Nephron progenitor cell (in vitro differentiated cells): ENCODE results near the gene LUZP1.

Experiments used
- DNase-seq: peaks from one replicate; pipeline ENCODE4 v3.0.0; 2021
- H3K27ac Mint-ChIP-seq: 2 replicates; pipeline ENCODE4 v1.8.0; 2021; ENCODE audit warnings: mild to moderate bottlenecking, moderate library complexity, mixed read lengths
- H3K27me3 Mint-ChIP-seq: 2 replicates; pipeline ENCODE4 v1.8.0; 2021; ENCODE audit warnings: mild to moderate bottlenecking, low read depth, mixed read lengths; ENCODE audit not compliant: poor library complexity
- H3K36me3 Mint-ChIP-seq: 2 replicates; pipeline ENCODE4 v1.8.0; 2021; ENCODE audit warnings: low read depth, mixed read lengths
- H3K4me1 Mint-ChIP-seq: 2 replicates; pipeline ENCODE4 v1.8.0; 2021; ENCODE audit warnings: mixed read lengths
- H3K4me3 Mint-ChIP-seq: 2 replicates; pipeline ENCODE4 v1.8.0; 2021; ENCODE audit warnings: mild to moderate bottlenecking, moderate library complexity, mixed read lengths
- H3K9me3 Mint-ChIP-seq: 2 replicates; pipeline ENCODE4 v1.8.0; 2021; ENCODE audit warnings: mild to moderate bottlenecking, moderate library complexity, mixed read lengths
- TF ChIP-seq, protein P1 (sequence below): fragments of 200-600 bp; sonication (generic); IDR thresholded peaks from 2 replicates; pipeline ENCODE4 v1.5.0; 2021; ENCODE audit warnings: antibody characterized with exemption

LUZP1 gene

DNA sequence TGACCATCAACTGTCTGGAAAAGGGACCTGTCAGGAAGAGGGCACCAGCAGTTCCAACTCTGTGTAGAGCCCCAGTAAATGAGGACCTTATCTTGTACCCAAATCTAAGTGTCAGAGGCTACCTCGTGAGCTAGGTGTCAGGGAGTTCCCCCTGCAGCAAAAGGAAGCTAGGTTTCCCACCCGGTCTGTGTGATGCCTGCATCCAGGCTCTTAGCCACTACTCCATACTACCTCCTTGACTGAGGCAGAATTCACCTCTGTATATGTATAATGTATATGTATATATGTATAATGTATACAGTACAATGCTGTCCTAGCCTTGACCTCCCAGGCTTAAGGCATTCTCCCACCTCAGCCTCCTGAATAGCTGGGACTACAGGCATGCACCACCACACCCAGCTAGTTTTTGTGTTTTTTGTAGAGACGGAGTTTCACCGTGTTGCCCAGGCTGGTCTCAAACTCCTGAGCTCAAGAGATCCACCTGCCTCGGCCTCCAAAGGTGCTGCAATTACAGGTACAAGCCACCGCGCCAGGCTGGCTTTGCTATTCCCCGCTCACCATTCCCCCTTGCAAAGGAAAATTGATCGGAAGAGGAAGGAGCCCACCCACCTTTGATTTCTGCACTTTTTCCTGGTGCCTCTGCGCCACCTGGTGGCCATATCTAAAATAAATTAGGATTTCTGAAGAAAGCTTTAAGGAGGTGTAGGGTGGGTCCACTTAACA lies 15.7 kb upstream of the LUZP1 start:
- DNase-seq = peak; percentile 60
- no peaks in the 10 kb centered on the region for H3K36me3 Mint-ChIP-seq
- peaks cover 33% of the 10 kb centered on the region for H3K27me3 Mint-ChIP-seq
- H3K9me3 Mint-ChIP-seq = no peaks in the 10 kb centered on the region
- TF ChIP-seq, protein P1, sequence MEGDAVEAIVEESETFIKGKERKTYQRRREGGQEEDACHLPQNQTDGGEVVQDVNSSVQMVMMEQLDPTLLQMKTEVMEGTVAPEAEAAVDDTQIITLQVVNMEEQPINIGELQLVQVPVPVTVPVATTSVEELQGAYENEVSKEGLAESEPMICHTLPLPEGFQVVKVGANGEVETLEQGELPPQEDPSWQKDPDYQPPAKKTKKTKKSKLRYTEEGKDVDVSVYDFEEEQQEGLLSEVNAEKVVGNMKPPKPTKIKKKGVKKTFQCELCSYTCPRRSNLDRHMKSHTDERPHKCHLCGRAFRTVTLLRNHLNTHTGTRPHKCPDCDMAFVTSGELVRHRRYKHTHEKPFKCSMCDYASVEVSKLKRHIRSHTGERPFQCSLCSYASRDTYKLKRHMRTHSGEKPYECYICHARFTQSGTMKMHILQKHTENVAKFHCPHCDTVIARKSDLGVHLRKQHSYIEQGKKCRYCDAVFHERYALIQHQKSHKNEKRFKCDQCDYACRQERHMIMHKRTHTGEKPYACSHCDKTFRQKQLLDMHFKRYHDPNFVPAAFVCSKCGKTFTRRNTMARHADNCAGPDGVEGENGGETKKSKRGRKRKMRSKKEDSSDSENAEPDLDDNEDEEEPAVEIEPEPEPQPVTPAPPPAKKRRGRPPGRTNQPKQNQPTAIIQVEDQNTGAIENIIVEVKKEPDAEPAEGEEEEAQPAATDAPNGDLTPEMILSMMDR = peak; percentile 73
- peak overlapping the region; percentile 52 for H3K4me3 Mint-ChIP-seq
- H3K4me1 Mint-ChIP-seq = no peaks in the 10 kb centered on the region
- H3K27ac Mint-ChIP-seq = no peak overlapping the region

- TF ChIP-seq, protein P1 = no peak
- no peaks in the 10 kb centered on the region for H3K9me3 Mint-ChIP-seq
- H3K4me1 Mint-ChIP-seq = peaks cover 18% of the 10 kb centered on the region
- no peak overlapping the region for H3K27ac Mint-ChIP-seq
- H3K4me3 Mint-ChIP-seq = no peak overlapping the region
- peaks cover 65% of the 10 kb centered on the region for H3K27me3 Mint-ChIP-seq
- no peaks in the 10 kb centered on the region for H3K36me3 Mint-ChIP-seq
- no peak for DNase-seq
Observed at GRCh38 chr1:23179862-23180261, 11.2 kb upstream of the LUZP1 start.

DNA sequence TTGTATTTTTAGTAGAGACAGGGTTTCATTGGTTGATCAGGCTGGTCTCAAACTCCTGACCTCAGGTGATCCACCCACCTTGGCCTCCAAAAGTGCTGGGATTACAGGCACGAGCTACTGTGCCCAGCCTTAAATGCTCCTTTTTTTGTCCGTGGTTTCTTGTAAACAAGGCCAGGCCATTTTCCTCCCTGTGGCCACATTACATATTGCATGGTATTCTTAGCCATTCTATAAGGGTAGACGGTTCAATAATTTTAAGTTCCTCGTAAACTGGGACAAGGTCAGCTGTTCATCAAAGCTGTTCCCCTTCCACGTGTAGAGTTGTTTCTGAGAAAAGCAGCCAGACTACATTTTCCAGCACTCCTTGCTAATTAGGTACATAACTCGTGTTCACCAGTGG lies 10.3 kb upstream of the LUZP1 start:
- no peak for DNase-seq
- H3K9me3 Mint-ChIP-seq = no peaks in the 10 kb centered on the region
- peaks cover 69% of the 10 kb centered on the region for H3K27me3 Mint-ChIP-seq
- no peaks in the 10 kb centered on the region for H3K36me3 Mint-ChIP-seq
- TF ChIP-seq, protein P1 = peak; percentile 21
- H3K4me1 Mint-ChIP-seq = peaks cover 18% of the 10 kb centered on the region
- H3K27ac Mint-ChIP-seq = no peak overlapping the region
- peak overlapping the region; percentile 85 for H3K4me3 Mint-ChIP-seq

DNA sequence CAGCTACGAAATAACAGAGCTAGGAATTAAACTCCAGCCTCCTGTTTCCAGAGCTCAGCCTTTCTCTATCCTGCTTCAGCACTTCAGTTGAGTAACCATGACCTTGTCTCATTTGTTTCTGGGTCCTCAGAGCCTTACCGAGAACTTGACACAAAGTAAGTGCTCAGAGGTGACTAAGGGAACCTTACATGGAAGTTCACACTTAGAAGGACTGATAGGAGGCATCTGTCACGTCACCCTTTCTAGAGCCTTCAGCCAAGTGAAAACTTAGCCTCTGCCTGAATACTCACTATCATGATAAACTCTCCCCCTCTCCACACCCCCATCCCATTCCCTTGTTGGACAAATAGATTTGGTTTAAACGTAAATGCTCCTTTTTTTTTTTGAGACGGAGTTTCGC lies 9.8 kb upstream of the LUZP1 start:
- Mint-ChIP-seq H3K27me3 (peaks cover 68% of the 10 kb centered on the region), H3K36me3 (no peaks in the 10 kb centered on the region), H3K4me1 (peaks cover 18% of the 10 kb centered on the region), H3K4me3 (peak overlapping the region; percentile 85), H3K27ac (no peak overlapping the region), H3K9me3 (no peaks in the 10 kb centered on the region)
- DNase-seq = no peak
- TF ChIP-seq, protein P1 = no peak

DNA sequence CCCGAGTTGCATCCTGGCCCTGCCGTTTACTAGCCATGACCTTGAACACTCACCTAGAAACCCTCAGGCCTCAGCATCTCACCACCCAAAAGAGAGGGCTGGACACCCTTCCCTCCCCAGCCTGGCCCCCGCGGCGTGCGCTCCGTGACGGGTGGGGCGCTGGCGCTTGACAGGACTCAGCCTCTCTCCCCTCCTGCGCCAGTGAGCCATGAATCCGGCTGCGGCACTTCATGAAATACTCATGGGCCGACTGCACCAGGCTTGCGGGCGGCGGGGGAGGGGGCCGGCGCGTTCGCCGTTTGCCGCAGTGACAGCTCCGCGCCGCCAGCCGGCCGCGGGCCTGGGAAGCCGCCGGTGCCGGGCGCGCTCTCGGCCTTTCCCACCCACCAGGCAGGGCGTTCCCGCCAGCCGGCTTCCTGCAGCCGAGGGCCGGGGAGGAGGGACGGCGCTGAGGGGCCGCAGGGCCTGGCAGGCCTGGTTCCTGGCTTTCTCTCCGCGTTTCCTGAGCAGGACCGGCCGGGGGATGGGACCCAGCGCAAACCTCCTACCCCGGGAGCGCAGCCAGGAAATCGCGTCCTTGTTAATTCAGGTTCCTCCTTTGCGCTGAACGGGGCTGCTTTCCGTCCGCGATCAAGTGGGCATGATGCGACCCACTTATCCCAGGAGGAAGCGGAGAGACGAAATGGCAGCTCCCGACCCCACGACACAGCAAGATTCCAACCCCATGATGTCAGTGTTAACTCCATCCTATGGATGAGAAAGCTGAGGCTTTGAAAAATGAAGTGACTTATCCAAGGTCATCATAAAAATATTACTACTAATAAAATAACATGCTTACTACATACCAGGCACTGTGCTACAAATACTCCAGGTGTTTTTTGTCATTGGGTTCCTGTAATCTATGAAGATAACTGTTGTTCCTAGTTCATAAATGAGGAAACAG lies 9.1 kb upstream of the LUZP1 start:
- no peaks in the 10 kb centered on the region for H3K9me3 Mint-ChIP-seq
- TF ChIP-seq, protein P1 = no peak
- H3K27ac Mint-ChIP-seq = no peak overlapping the region
- H3K27me3 Mint-ChIP-seq = peaks cover 61% of the 10 kb centered on the region
- DNase-seq = peak; percentile 85
- peaks cover 18% of the 10 kb centered on the region for H3K4me1 Mint-ChIP-seq
- peak overlapping the region; percentile 85 for H3K4me3 Mint-ChIP-seq
- H3K36me3 Mint-ChIP-seq = no peaks in the 10 kb centered on the region
